Body of pancreas (tissue), 4 donors: ENCODE data around the gene ELOB. TPM values are rescaled to one million over a fixed set of nuclear protein-coding genes. Genes with fewer than 3 reads are reported as not detected.

Experiments used
- ATAC-seq: fragments of 150-250 bp; one replicate; pipeline ENCODE4 v1.9.1; 2016
- DNase-seq, 4 donors: peaks; one replicate each; pipeline ENCODE4 v3.0.0-alpha.2; 2019
- H3K27ac ChIP-seq, 4 donors: fragments of 200-600 bp; sonication (generic); 1 replicate in 3 of 4; 2 replicates in 1 of 4; pipeline versions ENCODE4 v1.5.1 to v1.6.1; 2016 to 2019; ENCODE audit warnings: mild to moderate bottlenecking in 1 of 4, mixed read lengths in 1 of 4, moderate library complexity in 1 of 4
- H3K27me3 ChIP-seq, 2 donors: fragments of 200-600 bp; sonication (generic); one replicate each; pipeline ENCODE4 v1.6.0; 2016; ENCODE audit warnings: mild to moderate bottlenecking in 1 of 2
- H3K36me3 ChIP-seq, 2 donors: fragments of 200-600 bp; sonication (generic); replicated peaks in 1 of 2; 2 replicates each; pipeline ENCODE4 v1.5.1; 2016; ENCODE audit warnings: low read depth in 2 of 2; ENCODE audit not compliant: insufficient read depth in 1 of 2
- H3K4me1 ChIP-seq: fragments of 200-600 bp; sonication (generic); one replicate; pipeline ENCODE4 v1.6.0; 2016
- H3K4me3 ChIP-seq, 2 donors: fragments of 200-600 bp; sonication (generic); 1 replicate in 1 of 2; 2 replicates in 1 of 2; pipeline ENCODE4 v1.5.1; 2016 to 2019
- H3K9me3 ChIP-seq, 3 donors: fragments of 200-600 bp; sonication (generic); 1 replicate in 2 of 3; 2 replicates in 1 of 3; pipeline ENCODE4 v1.5.1; 2016
- CTCF ChIP-seq, 7 experiments: fragments of 450-650 bp in 4 of 7; fragments of 200-600 bp in 3 of 7; sonication (generic) in 3 of 7; IDR thresholded peaks; one replicate each; pipeline ENCODE4 v1.5.1; 2016 to 2019; ENCODE audit warnings: antibody characterized with exemption in 7 of 7
- POLR2A ChIP-seq, 3 donors: fragments of 450-650 bp; IDR thresholded peaks; one replicate each; pipeline ENCODE4 v1.6.1; 2016; ENCODE audit warnings: antibody characterized with exemption in 3 of 3, mild to moderate bottlenecking in 2 of 3
- WGBS, 2 donors: methylation state at CpG; one replicate each; pipeline ENCODE4 v1.1.5; 2017; 5-methylcytosine and 5-hydroxymethylcytosine counted together
- intact Hi-C: fragments of 100-400 bp; cut with DNase I; formaldehyde crosslinking; loops from one replicate; pipeline ENCODE4 v1.15.1; 2023
- total RNA-seq, 2 donors: library from RNA; depleted of rRNA; stranded (reverse); fragments of >200 nt; gene quantifications; one replicate each; pipeline ENCODE4 v1.1.0, GENCODE V29; 2016

The ELOB gene
- total RNA-seq, 2 donors from 2014 or later = 77.5 to 186 TPM

GRCh38 chr16:2748757-2749455 lies 28.2 kb downstream of the ELOB start:
- peak; percentile 57 to 82 (median 68) for DNase-seq
- Histone ChIP-seq H3K9me3 (no peaks in the 10 kb centered on the region), H3K4me1 (peaks cover 21% of the 10 kb centered on the region), H3K27ac (peak overlapping the region in 3 of 4 donors; percentile 28 to 45 (median 39)), H3K27me3 (no peaks in the 10 kb centered on the region), H3K36me3 (no peaks in the 10 kb centered on the region), H3K4me3 (no peak overlapping the region)
- intact Hi-C loops = no loop called here
- ATAC-seq = no peak
- TF ChIP-seq CTCF (IDR thresholded peaks at IDR 0.05) (no peak), POLR2A (IDR thresholded peaks at IDR 0.05) (no peak)
- 32 to 52% methylated on average over 6 of the region's 7 CpGs for WGBS, 2 donors

DNA sequence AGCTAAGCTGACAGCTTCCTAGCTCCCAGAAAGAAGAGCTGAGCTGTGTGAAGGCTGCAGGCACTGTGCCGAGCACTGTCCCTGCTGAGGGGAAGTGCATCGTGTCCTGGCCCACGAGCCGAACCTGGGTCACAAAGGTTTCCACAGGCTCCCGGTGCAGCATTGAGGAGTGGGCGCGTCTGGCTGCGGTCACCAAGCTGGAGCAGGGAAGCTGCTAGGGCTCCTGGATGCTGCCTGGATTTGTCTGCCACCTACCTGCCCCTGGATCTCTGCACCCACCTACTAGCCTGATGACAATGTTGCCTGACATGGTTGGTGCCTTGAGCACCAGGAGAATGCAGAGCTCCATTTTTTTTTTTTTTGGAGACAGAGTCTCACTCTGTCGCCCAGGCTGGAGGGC lies 31.1 kb downstream of the ELOB start:
- DNase-seq = no peak
- no peak overlapping the region for H3K27ac ChIP-seq
- H3K4me3 ChIP-seq = no peak overlapping the region
- no peaks in the 10 kb centered on the region for H3K36me3 ChIP-seq
- WGBS, 2 donors = 89 to 93% methylated on average over 9 of the region's 9 CpGs
- no peaks in the 10 kb centered on the region for H3K27me3 ChIP-seq
- intact Hi-C loops = no loop called here
- no peak for ATAC-seq
- H3K4me1 ChIP-seq = peaks cover 13% of the 10 kb centered on the region
- TF ChIP-seq CTCF (IDR thresholded peaks at IDR 0.05) (no peak), POLR2A (IDR thresholded peaks at IDR 0.05) (no peak)
- H3K9me3 ChIP-seq = no peaks in the 10 kb centered on the region

GRCh38 chr16:2745116-2745890 lies 31.8 kb downstream of the ELOB start:
- H3K4me3 ChIP-seq = no peak overlapping the region
- H3K9me3 ChIP-seq = no peaks in the 10 kb centered on the region
- no peaks in the 10 kb centered on the region for H3K36me3 ChIP-seq
- H3K27me3 ChIP-seq = no peaks in the 10 kb centered on the region
- 72 to 98% methylated on average over 4 to 15 of the region's 15 CpGs for WGBS, 2 donors
- DNase-seq = no peak
- H3K27ac ChIP-seq = no peak overlapping the region
- no peak for ATAC-seq
- TF ChIP-seq POLR2A (IDR thresholded peaks at IDR 0.05) = no peak
- no peak for TF ChIP-seq CTCF (IDR thresholded peaks at IDR 0.05)
- intact Hi-C loops = no loop called here
- peaks cover 13% of the 10 kb centered on the region for H3K4me1 ChIP-seq

DNA sequence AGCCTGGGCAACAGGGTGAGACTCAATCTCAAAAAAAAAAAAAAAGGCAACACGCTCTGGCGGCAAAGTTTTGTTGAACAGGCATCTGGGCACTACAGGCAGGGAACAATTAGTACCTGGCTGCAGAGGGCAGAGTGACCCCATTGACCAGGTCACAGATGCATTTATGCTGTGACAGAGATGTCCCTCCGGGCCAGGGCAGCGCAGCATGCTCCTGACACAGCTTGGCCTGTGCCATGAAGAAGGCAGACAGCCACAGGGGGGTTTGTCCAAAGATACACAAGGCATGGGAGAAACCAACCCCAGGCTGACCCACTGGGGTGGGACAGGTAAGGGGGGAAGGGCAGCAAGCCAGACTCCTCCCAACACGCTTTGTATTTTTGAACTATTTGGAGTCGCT lies 32.4 kb downstream of the ELOB start:
- Histone ChIP-seq H3K36me3 (no peaks in the 10 kb centered on the region), H3K4me1 (peaks cover 13% of the 10 kb centered on the region), H3K9me3 (no peaks in the 10 kb centered on the region), H3K27me3 (no peaks in the 10 kb centered on the region), H3K4me3 (no peak overlapping the region), H3K27ac (no peak overlapping the region)
- ATAC-seq (no peak), DNase-seq (no peak)
- intact Hi-C loops = no loop called here
- no peak for TF ChIP-seq CTCF (IDR thresholded peaks at IDR 0.05)
- TF ChIP-seq POLR2A (IDR thresholded peaks at IDR 0.05) = no peak
- 88 to 89% methylated on average over 6 of the region's 6 CpGs for WGBS, 2 donors
